PC-3 (cell line): ENCODE data around the gene ZNF74. TPM values are rescaled to one million over a fixed set of nuclear protein-coding genes. Genes with fewer than 3 reads are reported as not detected.
A peak's percentile ranks its signal among the peaks of the same experiment; 100 is the strongest.

Experiments used
- ATAC-seq: fragments of 200-7000 bp; cut with Tn5 transposase; 2 replicates; pipeline ENCODE4 v1.9.1; 2020; ENCODE audit warnings: mild to moderate bottlenecking, moderate library complexity
- BruUV-seq: library from RNA; stranded (reverse); fragments of 400-500 nt; replicated peaks from 2 replicates; lab custom pipeline; 2021; lab: Mats Ljungman, UMichigan
- CTCF ChIA-PET: fragments of 300-600 bp; sonication (Branson Sonifier 250); formaldehyde crosslinking; loops from one replicate; lab custom pipeline; 2022; ENCODE audit warnings: antibody characterized with exemption; lab: Charles Lee
- POLR2A ChIA-PET: fragments of 300-600 bp; sonication (Branson Sonifier 250); formaldehyde crosslinking; loops from one replicate; lab custom pipeline; 2022; ENCODE audit warnings: antibody characterized with exemption; ENCODE audit not compliant: unreplicated experiment; lab: Charles Lee
- DNase-seq: peaks from one replicate; pipeline ENCODE4 v3.0.0-alpha.2; 2015
- H2AFZ ChIP-seq: fragments of 300-600 bp; sonication (generic); 2 replicates; pipeline ENCODE4 v1.6.0; 2016; ENCODE audit warnings: antibody characterized with exemption, low read length
- H3F3A ChIP-seq: fragments of 300-600 bp; sonication (generic); one replicate; pipeline ENCODE4 v1.6.0; 2017; ENCODE audit warnings: antibody characterized with exemption, low read length, control low read depth, mild to moderate bottlenecking; ENCODE audit not compliant: unreplicated experiment
- H3K27ac ChIP-seq: fragments of 300-600 bp; sonication (generic); 2 replicates; pipeline ENCODE4 v1.5.1; 2016; ENCODE audit warnings: mild to moderate bottlenecking, low read length
- H3K27me3 ChIP-seq: fragments of 300-600 bp; sonication (generic); 2 replicates; pipeline ENCODE4 v1.6.1; 2016; ENCODE audit warnings: low read length, mixed read lengths
- H3K36me3 ChIP-seq: fragments of 300-600 bp; sonication (generic); 2 replicates; pipeline ENCODE4 v1.6.1; 2016; ENCODE audit warnings: low read depth, mixed run types, low read length, mixed read lengths
- H3K4me1 ChIP-seq: fragments of 300-600 bp; sonication (generic); 2 replicates; pipeline ENCODE4 v1.5.1; 2016; ENCODE audit warnings: low read length; ENCODE audit not compliant: insufficient read depth
- H3K4me2 ChIP-seq: fragments of 300-600 bp; sonication (generic); 2 replicates; pipeline ENCODE4 v1.6.0; 2016; ENCODE audit warnings: low read length
- H3K4me3 ChIP-seq: fragments of 300-600 bp; sonication (generic); 2 replicates; pipeline ENCODE4 v1.5.1; 2016; ENCODE audit warnings: mild to moderate bottlenecking, low read length, mixed read lengths
- H3K79me2 ChIP-seq: fragments of 300-600 bp; sonication (generic); 2 replicates; pipeline ENCODE4 v1.6.1; 2017; ENCODE audit warnings: low read length, mixed read lengths
- H3K9ac ChIP-seq: fragments of 300-600 bp; sonication (generic); 2 replicates; pipeline ENCODE4 v1.6.0; 2016; ENCODE audit warnings: mild to moderate bottlenecking, low read length
- H3K9me2 ChIP-seq: fragments of 300-600 bp; sonication (generic); replicated peaks from 2 replicates; pipeline ENCODE4 v1.6.1; 2016; ENCODE audit warnings: mixed run types, low read length, mixed read lengths
- H3K9me3 ChIP-seq: fragments of 300-600 bp; sonication (generic); 2 replicates; pipeline ENCODE4 v1.6.1; 2016; ENCODE audit warnings: low read length, mixed read lengths
- H4K20me1 ChIP-seq: fragments of 300-600 bp; sonication (generic); 2 replicates; pipeline ENCODE4 v1.6.1; 2016; ENCODE audit warnings: low read length, mixed read lengths
- CTCF ChIP-seq: fragments of 300-600 bp; sonication (generic); conservative IDR thresholded peaks from 2 replicates; pipeline ENCODE4 v1.5.1; 2017; ENCODE audit warnings: antibody characterized with exemption, low read depth, mild to moderate bottlenecking, low read length
- EZH2 ChIP-seq: fragments of 300-600 bp; sonication (generic); IDR thresholded peaks from one replicate; pipeline ENCODE4 v1.6.1; 2017; ENCODE audit warnings: antibody characterized with exemption, mild to moderate bottlenecking, low read length; ENCODE audit not compliant: unreplicated experiment
- EZH2phosphoT487 ChIP-seq: fragments of 300-600 bp; sonication (generic); IDR thresholded peaks from 2 replicates; pipeline ENCODE4 v1.6.1; 2018; ENCODE audit warnings: mild to moderate bottlenecking, antibody characterized with exemption, low read length, borderline replicate concordance
- intact Hi-C: fragments of 100-400 bp; cut with micrococcal nuclease; formaldehyde crosslinking; loops from 2 replicates; pipeline ENCODE4 v1.9.0; 2023
- total RNA-seq: library from RNA; depleted of rRNA; stranded (reverse); fragments of >200 nt; gene quantifications from 2 replicates; pipeline ENCODE4 v1.2.3, GENCODE V29; 2014

The ZNF74 gene
- total RNA-seq, 1 experiment from 2014 or later, result 11.1 TPM

GRCh38 chr22:20436768-20437612 lies 43.0 kb downstream of the ZNF74 start:
- ATAC-seq, result peak; percentile 28
- Histone ChIP-seq H3K36me3 (no peaks in the 10 kb centered on the region), H3K9ac (no peak overlapping the region), H3K79me2 (no peaks in the 10 kb centered on the region), H3K4me1 (0 out of 2 replicates have a peak, but pooled peaks cover 4% of the 10 kb centered on the region), H3K9me2 (no peaks in the 10 kb centered on the region), H3K27ac (no peak overlapping the region), H3F3A (no peaks in the 10 kb centered on the region), H3K4me3 (peak overlapping the region; percentile 67), H3K4me2 (peak overlapping the region; percentile 91), H2AFZ (peak overlapping the region; percentile 81), H4K20me1 (no peaks in the 10 kb centered on the region), H3K9me3 (no peaks in the 10 kb centered on the region), H3K27me3 (peaks cover 4% of the 10 kb centered on the region; the same call in 1 of the 2 replicates)
- TF ChIP-seq EZH2 (no peak), CTCF (no peak), EZH2phosphoT487 (no peak)
- POLR2A ChIA-PET, result no interaction called here
- no TSS peak for BruUV-seq
- intact Hi-C loops, result no loop called here
- CTCF ChIA-PET, result no interaction called here
- DNase-seq, result no peak

- Histone ChIP-seq H3K27me3 (peaks cover 4% of the 10 kb centered on the region; the same call in 1 of the 2 replicates), H2AFZ (peak within 1 kb of the TSS; percentile 81), H3K4me2 (peak within 1 kb of the TSS; percentile 91), H3K9me2 (no peaks in the 10 kb centered on the region), H3K36me3 (no peaks in the 10 kb centered on the region), H3K9ac (no peak within 1 kb of the TSS), H3F3A (no peaks in the 10 kb centered on the region), H3K4me1 (0 out of 2 replicates have a peak, but pooled peaks cover 4% of the 10 kb centered on the region), H3K9me3 (no peaks in the 10 kb centered on the region), H3K27ac (no peak within 1 kb of the TSS), H4K20me1 (no peaks in the 10 kb centered on the region), H3K79me2 (no peaks in the 10 kb centered on the region), H3K4me3 (peak within 1 kb of the TSS; percentile 67)
- peak; percentile 30 for ATAC-seq
- BruUV-seq, result no TSS peak
- ChIA-PET CTCF (no interaction called here), POLR2A (no interaction called here)
- intact Hi-C loops, result no loop called here
- DNase-seq, result no peak
- no peak for TF ChIP-seq EZH2phosphoT487
- no peak for TF ChIP-seq CTCF
- no peak for TF ChIP-seq EZH2
Observed at GRCh38 chr22:20437613-20438426, 43.9 kb downstream of the ZNF74 start, which contains the start of gene SCARF2. Gene SCARF2, minus strand, starts transcription at chr22:20437825. Its CDS starts 71 bp downstream, at chr22:20437754.
